SIG-M5 (cell line): ENCODE measurements around the gene CCDC63.
"Not testable (repeated sequence)": the region's sequence is repeated elsewhere in the genome, so short reads cannot be mapped to it uniquely, and the experiment has no call there.

ENCODE experiments used
- DNase-seq: peaks from one replicate; lab custom pipeline; 2025; lab: John Stamatoyannopoulos, UW

The CCDC63 gene

GRCh38 chr12:110923192-110923591, 76.4 kb downstream of the CCDC63 start:
- DNase-seq = no peak

- no peak for DNase-seq
These were observed 77.0 kb downstream of the CCDC63 start for GRCh38 chr12:110923692-110924334.

- DNase-seq = no peak
These were observed 80.8 kb downstream of the CCDC63 start for GRCh38 chr12:110927546-110927945.

GRCh38 chr12:110928700-110929099, 81.9 kb downstream of the CCDC63 start:
- no peak for DNase-seq

DNA sequence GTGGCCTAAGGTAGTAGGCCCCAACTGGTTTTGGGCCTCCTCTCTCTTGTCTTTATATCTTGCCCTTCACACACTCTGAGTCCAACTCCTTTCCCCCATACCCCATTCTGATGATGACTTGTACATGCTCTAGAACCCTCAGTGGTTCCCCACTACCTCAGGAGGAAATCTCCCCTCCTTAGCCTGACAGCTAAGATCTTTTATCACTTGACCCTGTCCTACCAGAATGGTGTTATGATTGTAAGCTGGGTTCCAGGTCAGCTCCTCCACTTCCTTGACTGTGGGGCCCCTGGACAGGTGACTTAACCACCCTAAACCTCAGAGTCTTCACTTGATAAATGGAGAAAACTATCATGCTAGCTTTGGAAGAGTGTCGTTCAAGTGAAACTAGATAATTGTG, 83.0 kb downstream of the CCDC63 start:
- no peak for DNase-seq

GRCh38 chr12:110930348-110931314, 83.8 kb downstream of the CCDC63 start:
- DNase-seq = no peak

DNA sequence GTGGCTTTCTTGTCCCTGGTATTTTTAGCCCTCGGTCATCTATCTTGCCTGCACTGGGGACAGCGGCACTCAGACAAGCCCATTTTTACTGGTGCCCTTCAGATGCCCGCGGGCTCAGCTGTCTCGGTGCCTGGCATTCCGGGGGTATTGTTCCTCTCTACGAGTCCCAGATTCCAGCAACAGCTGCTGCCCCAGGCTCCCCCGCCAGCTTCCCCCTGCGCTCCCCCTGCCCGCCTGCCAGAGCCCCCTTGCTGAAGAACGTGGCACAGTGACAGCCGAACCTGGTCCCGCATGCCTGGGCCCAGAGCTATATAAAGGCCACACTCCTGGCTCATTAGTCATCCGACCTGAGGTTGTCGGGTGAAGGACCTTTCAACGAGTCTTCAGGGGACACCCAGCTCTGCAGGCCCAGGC, 84.5 kb downstream of the CCDC63 start:
- DNase-seq = no peak

GRCh38 chr12:110932046-110932445, 85.3 kb downstream of the CCDC63 start:
- no peak for DNase-seq

GRCh38 chr12:110933326-110933974, 86.7 kb downstream of the CCDC63 start:
- no peak for DNase-seq

DNA sequence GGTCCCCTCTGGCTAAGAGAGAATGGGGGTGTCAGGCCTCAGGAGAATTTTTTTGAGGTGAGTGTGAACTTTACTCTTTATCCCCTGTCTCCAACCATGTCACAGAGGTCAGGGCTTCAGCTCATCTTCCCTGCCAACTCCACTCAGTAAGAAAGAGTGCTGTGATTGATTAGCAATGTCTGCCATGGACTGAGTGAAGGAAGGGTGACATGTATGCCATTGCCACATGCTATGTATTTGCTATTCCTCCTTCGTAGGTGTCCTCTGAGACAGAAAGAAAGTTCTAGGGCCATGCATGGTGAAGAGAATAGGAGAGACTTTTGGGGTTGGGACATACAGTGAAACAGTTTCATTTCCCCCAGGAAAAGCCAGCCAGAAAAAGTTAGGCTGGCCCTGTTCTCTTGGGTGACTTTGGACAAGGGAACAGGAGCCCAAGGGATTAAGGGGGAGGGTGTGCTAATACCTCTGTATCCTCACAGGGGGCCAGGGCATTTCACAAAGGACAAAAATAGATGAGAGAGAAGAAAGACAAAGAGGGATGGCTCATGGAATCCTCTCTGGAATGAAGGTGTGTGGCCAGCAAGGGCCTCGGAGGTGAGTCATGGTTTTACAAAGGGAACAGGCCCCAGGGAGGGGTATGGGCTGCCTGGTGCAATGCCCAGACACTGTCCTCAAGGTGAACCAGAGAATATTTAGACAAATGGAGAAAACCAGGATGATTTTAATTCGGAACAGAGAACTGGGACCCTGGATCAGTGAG, 87.5 kb downstream of the CCDC63 start:
- no peak for DNase-seq

GRCh38 chr12:110935588-110935987, 88.8 kb downstream of the CCDC63 start:
- DNase-seq = no peak

DNA sequence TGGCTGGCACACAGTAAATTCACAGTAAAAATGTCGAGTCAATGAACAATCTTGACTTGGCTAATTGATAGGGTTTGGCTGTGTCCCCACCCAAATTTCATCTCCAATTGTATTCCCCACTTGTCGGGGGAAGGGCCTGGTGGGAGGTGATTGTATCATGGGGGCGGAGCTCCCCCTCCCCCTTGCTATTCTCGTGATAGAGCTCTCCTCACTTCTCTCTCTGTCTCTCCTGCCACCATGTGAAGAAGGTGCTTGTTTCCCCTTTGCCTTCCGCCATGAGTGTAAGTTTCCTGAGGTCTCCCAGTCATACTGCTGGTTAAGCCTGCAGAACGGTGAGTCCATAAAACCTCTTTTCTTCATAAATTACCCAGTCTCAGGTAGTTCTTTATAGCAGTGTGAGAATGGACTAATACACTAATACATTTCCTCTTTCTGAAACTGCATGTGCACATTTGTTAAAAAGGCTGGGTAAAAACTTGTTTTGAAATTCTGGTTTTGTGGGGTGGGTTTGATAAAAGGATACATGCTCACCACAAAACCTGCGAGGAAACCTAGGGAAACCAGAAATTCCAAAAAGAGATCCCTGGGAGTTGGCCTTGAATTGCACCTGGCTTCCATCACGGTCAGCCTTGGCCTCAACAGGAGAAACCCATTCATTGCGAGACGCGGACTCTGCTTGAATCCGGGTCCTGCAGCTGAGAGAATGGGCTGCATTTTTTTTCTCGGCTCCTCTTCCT, 89.7 kb downstream of the CCDC63 start:
- no peak for DNase-seq

GRCh38 chr12:110937104-110937641, 90.4 kb downstream of the CCDC63 start:
- no peak for DNase-seq

GRCh38 chr12:110940296-110940695, 93.5 kb downstream of the CCDC63 start:
- DNase-seq = no peak

GRCh38 chr12:110940933-110941332, 94.1 kb downstream of the CCDC63 start:
- no peak for DNase-seq

DNA sequence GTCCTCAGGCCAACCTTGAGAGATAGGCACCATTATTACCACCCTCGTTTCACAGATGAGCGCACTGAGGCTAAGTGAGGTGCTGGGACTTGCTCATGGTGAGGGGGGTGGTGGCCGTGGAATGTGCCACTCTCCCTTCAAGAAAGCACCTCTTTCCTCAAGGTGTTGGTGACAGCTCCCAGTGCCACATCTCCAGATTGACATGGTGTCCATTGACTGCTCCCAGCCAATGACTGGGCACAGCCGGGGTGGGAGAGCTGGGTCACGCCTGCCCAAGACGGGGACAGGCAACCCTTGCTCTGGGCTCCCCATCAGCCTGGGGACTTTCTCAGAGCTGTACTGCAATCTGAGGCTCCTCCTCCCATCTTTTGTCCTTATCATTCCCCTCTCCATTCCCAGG, 94.6 kb downstream of the CCDC63 start:
- no peak for DNase-seq

DNA sequence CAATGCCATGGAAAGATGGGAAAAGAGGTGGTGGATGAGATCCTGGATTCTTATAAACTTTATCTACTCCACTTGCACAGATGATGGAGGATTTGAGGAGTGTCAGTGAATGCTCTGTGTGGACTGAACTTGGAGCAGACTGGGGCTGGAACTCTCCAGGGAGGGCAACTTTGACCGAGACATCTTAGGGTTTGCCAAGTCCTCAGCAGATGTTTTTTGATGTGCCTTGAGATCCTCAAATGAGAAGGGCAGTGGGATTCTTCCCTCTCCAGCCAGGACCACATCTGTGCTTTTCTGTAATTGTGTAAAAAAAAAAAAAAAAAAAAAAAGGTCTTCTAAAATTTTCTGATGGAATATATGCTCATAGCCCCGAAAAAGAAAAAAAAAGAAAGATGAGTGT, 96.6 kb downstream of the CCDC63 start:
- no peak for DNase-seq

- no peak for DNase-seq
These were observed 101.3 kb downstream of the CCDC63 start for GRCh38 chr12:110948041-110948440.

- not testable (repeated sequence) for DNase-seq
These were observed 103.7 kb downstream of the CCDC63 start for GRCh38 chr12:110950466-110950865.

GRCh38 chr12:110950867-110951266, 104.1 kb downstream of the CCDC63 start:
- not testable (repeated sequence) for DNase-seq
